ENCODE data around the gene PISD.

Gene PISD

GRCh38 chr22:31579835-31580242 is 82.2 kb downstream of the PISD start:
- peak; percentile 86 for DNase-seq (ENCODE audit: low read depth)

GRCh38 chr22:31578171-31578570 is 83.8 kb downstream of the PISD start:
- H3K4me3 ChIP-seq (ENCODE audit: low read depth, low read length) = no peak overlapping the region
- no peak for DNase-seq (ENCODE audit: low read depth)
- no peak for TF ChIP-seq CTCF (IDR thresholded peaks at IDR 0.05; ENCODE audit: control insufficient read depth, extremely low read depth, insufficient read depth)

More at GRCh38 chr22:31579835-31580242, 82.2 kb downstream of the PISD start:
- H3K4me3 ChIP-seq (ENCODE audit: low read depth, low read length) = 0 out of 2 replicates have a peak overlapping the region, but pooled peaks have one; percentile 0
- no peak for TF ChIP-seq CTCF (IDR thresholded peaks at IDR 0.05; ENCODE audit: control insufficient read depth, extremely low read depth, insufficient read depth)

- no peak overlapping the region for H3K4me3 ChIP-seq (ENCODE audit: low read depth, low read length)
- DNase-seq (ENCODE audit: low read depth) = no peak
- no peak for TF ChIP-seq CTCF (IDR thresholded peaks at IDR 0.05; ENCODE audit: control insufficient read depth, extremely low read depth, insufficient read depth)
Observed at GRCh38 chr22:31577711-31578110, 84.3 kb downstream of the PISD start.

GRCh38 chr22:31575190-31575589 is 86.8 kb downstream of the PISD start:
- no peak for TF ChIP-seq CTCF (IDR thresholded peaks at IDR 0.05; ENCODE audit: control insufficient read depth, extremely low read depth, insufficient read depth)
- no peak overlapping the region for H3K4me3 ChIP-seq (ENCODE audit: low read depth, low read length)
- no peak for DNase-seq (ENCODE audit: low read depth)

- no peak overlapping the region for H3K4me3 ChIP-seq (ENCODE audit: low read depth, low read length)
- no peak for DNase-seq (ENCODE audit: low read depth)
- no peak for TF ChIP-seq CTCF (IDR thresholded peaks at IDR 0.05; ENCODE audit: control insufficient read depth, extremely low read depth, insufficient read depth)
Observed at GRCh38 chr22:31574055-31574670, 87.9 kb downstream of the PISD start.

- DNase-seq (ENCODE audit: low read depth) = no peak
- TF ChIP-seq CTCF (IDR thresholded peaks at IDR 0.05; ENCODE audit: control insufficient read depth, extremely low read depth, insufficient read depth) = no peak
- H3K4me3 ChIP-seq (ENCODE audit: low read depth, low read length) = no peak overlapping the region
Observed at GRCh38 chr22:31572939-31573338, 89.1 kb downstream of the PISD start.

GRCh38 chr22:31569126-31569525 is 92.9 kb downstream of the PISD start:
- no peak overlapping the region for H3K4me3 ChIP-seq (ENCODE audit: low read depth, low read length)
- no peak for DNase-seq (ENCODE audit: low read depth)
- no peak for TF ChIP-seq CTCF (IDR thresholded peaks at IDR 0.05; ENCODE audit: control insufficient read depth, extremely low read depth, insufficient read depth)

All from LNCaP clone FGC (cell line).